Mesothelial cell of epicardium (in vitro differentiated cells): ENCODE measurements around the gene CNNM4. TPM values are rescaled to one million over a fixed set of nuclear protein-coding genes. Genes with fewer than 3 reads are reported as not detected.

Experiments used
- DNase-seq, 2 experiments: peaks; one replicate each; pipeline ENCODE4 v3.0.0; 2021; ENCODE audit warnings: low spot score in 2 of 2; ENCODE audit not compliant: unreplicated experiment in 2 of 2
- H3K27ac Mint-ChIP-seq: 2 replicates; pipeline ENCODE4 v1.8.0; 2021; ENCODE audit warnings: mixed read lengths
- H3K27me3 Mint-ChIP-seq: 2 replicates; pipeline ENCODE4 v1.8.0; 2021; ENCODE audit warnings: low read depth, mixed read lengths
- H3K36me3 Mint-ChIP-seq: 2 replicates; pipeline ENCODE4 v1.8.0; 2021; ENCODE audit warnings: mixed read lengths
- H3K4me1 Mint-ChIP-seq: 2 replicates; pipeline ENCODE4 v1.8.0; 2021; ENCODE audit warnings: mixed read lengths
- H3K4me3 Mint-ChIP-seq: 2 replicates; pipeline ENCODE4 v1.8.0; 2021; ENCODE audit warnings: mild to moderate bottlenecking, moderate library complexity, mixed read lengths
- H3K9me3 Mint-ChIP-seq: 2 replicates; pipeline ENCODE4 v1.8.0; 2021; ENCODE audit warnings: mixed read lengths
- total RNA-seq: library from RNA; stranded (reverse); gene quantifications from 3 replicates; pipeline ENCODE4 v1.2.1, GENCODE V29; 2021
- TF ChIP-seq, protein P1 (sequence below): fragments of 200-600 bp; sonication (generic); IDR thresholded peaks from one replicate; pipeline ENCODE4 v1.5.0; 2021; ENCODE audit warnings: antibody characterized with exemption; ENCODE audit not compliant: unreplicated experiment

The CNNM4 gene
- total RNA-seq: 19.9 to 22.0 TPM (median 20.0 TPM) in 3 replicates

DNA sequence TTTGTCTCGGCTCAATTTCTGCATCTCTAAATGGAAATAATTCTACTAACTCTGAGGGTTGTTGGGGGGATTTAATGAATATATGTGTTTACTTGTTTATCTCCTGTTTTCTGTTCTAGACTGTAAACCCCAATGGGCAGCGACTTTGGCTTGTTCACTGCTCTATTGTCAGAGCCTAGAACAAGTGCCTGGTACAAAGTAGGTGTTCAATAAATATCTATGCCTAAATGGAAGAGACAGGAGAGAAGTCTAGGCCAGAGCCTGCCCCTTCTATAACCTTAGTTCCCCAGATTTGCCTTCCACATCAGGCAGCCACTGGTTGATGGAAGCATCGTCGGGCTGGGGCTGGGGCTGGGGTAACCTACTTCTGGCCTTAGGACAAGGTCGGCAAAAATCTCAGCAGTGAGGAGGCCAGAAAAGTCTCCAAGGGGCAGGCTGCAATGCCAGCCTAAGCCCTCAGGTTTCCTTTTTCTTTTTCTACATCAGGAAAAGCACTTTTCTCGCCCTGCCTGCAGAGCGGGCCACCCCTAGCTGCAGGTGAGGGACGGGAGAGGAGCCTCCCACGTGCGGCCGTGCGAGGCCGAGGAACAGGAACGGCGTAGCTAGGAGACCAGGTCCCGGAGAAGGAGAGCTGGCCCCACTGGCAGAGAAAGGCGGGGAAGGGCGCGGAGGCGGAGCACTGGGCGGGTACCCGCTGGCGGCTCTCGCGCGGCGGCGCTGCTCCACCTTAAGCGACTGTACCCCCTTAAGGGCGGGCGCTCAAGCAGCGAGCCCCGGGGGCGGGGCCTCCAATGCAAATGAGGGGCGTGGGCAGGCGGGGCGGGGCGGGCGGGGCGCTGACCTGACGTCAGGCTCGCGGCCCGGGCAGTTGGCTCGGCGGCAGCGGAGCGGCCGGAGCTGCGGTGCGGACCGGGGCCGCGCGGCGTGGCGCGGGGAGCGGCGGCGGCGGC lies at the start of gene CNNM4:
Gene CNNM4, plus strand, starts transcription at position 867 of the 950 bp plus-strand sequence. CDS start 98 bp downstream, outside the sequence.
- peak within 1 kb of the TSS; percentile 87 for H3K4me3 Mint-ChIP-seq
- H3K9me3 Mint-ChIP-seq: no peaks in the 10 kb centered on the region
- TF ChIP-seq, protein P1, sequence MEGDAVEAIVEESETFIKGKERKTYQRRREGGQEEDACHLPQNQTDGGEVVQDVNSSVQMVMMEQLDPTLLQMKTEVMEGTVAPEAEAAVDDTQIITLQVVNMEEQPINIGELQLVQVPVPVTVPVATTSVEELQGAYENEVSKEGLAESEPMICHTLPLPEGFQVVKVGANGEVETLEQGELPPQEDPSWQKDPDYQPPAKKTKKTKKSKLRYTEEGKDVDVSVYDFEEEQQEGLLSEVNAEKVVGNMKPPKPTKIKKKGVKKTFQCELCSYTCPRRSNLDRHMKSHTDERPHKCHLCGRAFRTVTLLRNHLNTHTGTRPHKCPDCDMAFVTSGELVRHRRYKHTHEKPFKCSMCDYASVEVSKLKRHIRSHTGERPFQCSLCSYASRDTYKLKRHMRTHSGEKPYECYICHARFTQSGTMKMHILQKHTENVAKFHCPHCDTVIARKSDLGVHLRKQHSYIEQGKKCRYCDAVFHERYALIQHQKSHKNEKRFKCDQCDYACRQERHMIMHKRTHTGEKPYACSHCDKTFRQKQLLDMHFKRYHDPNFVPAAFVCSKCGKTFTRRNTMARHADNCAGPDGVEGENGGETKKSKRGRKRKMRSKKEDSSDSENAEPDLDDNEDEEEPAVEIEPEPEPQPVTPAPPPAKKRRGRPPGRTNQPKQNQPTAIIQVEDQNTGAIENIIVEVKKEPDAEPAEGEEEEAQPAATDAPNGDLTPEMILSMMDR: no peak
- peak within 1 kb of the TSS; percentile 74 for H3K27ac Mint-ChIP-seq
- H3K27me3 Mint-ChIP-seq: no peaks in the 10 kb centered on the region
- DNase-seq: peak; percentile 84 to 90
- H3K4me1 Mint-ChIP-seq: peaks cover 47% of the 10 kb centered on the region
- H3K36me3 Mint-ChIP-seq: no peaks in the 10 kb centered on the region

DNA sequence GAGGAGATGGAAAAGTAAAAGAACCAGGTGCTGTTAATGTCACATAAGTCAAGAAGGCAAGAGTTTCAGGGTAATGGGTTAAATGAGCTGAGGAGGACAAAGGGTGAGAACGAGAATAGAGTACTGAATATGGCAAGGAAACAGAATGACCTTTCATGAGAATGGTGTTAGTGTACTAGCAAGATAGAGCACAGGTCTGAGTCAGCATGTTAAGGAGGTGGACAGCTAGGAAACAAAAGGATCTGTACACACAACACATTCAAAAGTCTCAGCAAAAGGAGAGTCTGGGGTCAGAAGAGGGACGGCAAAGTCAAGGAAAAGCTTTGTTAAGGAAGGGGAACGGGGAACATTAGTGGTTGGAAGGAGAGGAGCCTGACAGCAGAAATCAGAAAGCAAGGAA lies 49.7 kb upstream of the CNNM4 start:
- Mint-ChIP-seq H3K4me1 (no peaks in the 10 kb centered on the region), H3K4me3 (no peak overlapping the region), H3K36me3 (peaks cover 65% of the 10 kb centered on the region), H3K9me3 (peaks cover 6% of the 10 kb centered on the region), H3K27me3 (no peaks in the 10 kb centered on the region), H3K27ac (no peak overlapping the region)
- TF ChIP-seq, protein P1: no peak
- no peak for DNase-seq

DNA sequence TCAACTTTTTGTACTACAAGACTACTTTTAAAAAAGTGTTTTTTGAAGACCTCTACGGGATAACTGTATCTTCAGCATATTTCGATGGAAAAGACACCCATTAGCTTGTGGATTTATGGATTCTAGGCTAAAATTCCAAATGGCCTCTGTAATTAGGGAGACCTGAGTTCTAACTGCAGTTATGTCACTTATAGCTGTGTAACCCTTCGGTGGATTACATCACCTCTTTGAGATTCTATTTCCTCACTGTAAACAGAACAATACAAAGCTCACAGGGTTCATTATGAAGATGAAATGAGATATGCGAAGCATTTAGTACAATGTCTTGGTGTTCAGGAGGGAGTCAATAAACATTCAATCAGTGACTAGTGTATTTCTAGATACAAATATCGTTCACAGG lies 45.0 kb upstream of the CNNM4 start:
- Mint-ChIP-seq H3K27ac (no peak overlapping the region), H3K9me3 (no peaks in the 10 kb centered on the region), H3K4me1 (no peaks in the 10 kb centered on the region), H3K27me3 (no peaks in the 10 kb centered on the region), H3K36me3 (peaks cover 49% of the 10 kb centered on the region), H3K4me3 (no peak overlapping the region)
- DNase-seq: no peak
- TF ChIP-seq, protein P1: no peak

DNA sequence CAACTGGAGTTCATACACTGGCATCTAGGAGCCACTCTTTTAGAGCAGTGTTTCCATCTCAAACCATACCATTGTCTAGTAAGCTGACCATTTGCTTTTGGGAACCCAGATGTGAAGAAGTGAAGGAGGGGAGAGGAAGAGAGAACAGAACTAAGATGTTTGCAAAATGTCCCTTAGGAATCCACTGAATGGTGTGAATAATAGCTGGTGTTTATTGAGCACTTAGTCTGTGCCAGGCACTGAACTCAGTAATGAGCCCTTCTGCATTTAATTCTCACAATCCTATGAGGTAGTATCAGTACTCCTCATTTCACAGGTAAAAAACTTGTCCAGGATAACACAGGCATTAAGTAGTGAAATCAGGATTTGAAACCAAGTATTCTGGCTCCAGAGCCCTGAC lies 44.3 kb upstream of the CNNM4 start:
- Mint-ChIP-seq H3K36me3 (peaks cover 45% of the 10 kb centered on the region), H3K27ac (no peak overlapping the region), H3K4me1 (no peaks in the 10 kb centered on the region), H3K4me3 (no peak overlapping the region), H3K27me3 (no peaks in the 10 kb centered on the region), H3K9me3 (no peaks in the 10 kb centered on the region)
- TF ChIP-seq, protein P1: no peak
- no peak for DNase-seq

DNA sequence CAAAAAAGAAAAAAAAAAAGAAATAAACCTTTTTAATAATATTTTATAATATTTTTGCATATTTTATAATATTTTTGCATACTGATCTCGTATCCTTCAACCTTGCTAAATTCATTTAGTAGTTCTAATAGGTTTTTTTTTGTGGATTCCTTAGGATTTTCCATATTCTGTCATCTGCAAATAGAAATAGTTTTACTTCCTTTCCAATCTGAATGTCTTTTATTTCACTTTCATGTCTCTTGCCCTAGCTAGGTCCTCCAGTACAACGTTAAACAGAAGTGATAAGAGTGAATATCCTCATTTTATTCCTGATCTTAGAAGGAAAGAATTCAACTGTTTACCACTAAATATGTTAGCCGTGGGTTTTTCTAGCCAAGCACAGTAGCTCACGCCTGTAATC lies 34.6 kb upstream of the CNNM4 start:
- Mint-ChIP-seq H3K4me3 (no peak overlapping the region), H3K36me3 (peaks cover 33% of the 10 kb centered on the region), H3K9me3 (no peaks in the 10 kb centered on the region), H3K27ac (no peak overlapping the region), H3K27me3 (no peaks in the 10 kb centered on the region), H3K4me1 (no peaks in the 10 kb centered on the region)
- TF ChIP-seq, protein P1: no peak
- DNase-seq: no peak
